Mesendoderm (in vitro differentiated cells): ENCODE results near the gene HMGB1.

Experiments
- DNase-seq: peaks from one replicate; pipeline ENCODE4 v3.0.0; 2013
- H2AK5ac ChIP-seq: 2 replicates; pipeline ENCODE4 v1.6.1; 2013; ENCODE audit warnings: low read length, inconsistent platforms
- H2BK120ac ChIP-seq: 2 replicates; pipeline ENCODE4 v1.6.1; 2013; ENCODE audit warnings: low read depth, mild to moderate bottlenecking, low read length, moderate library complexity, mixed read lengths
- H2BK15ac ChIP-seq: replicated peaks from 2 replicates; pipeline ENCODE4 v1.6.1; 2013; ENCODE audit warnings: low read depth, mild to moderate bottlenecking, moderate library complexity
- H2BK5ac ChIP-seq: 2 replicates; pipeline ENCODE4 v1.6.1; 2013; ENCODE audit warnings: low read length, inconsistent platforms
- H3K18ac ChIP-seq: 2 replicates; pipeline ENCODE4 v1.6.1; 2013; ENCODE audit warnings: mild to moderate bottlenecking, low read length, mixed read lengths
- H3K23ac ChIP-seq: one replicate; pipeline ENCODE4 v1.6.1; 2013; ENCODE audit warnings: low read length
- H3K27ac ChIP-seq: 2 replicates; pipeline ENCODE4 v1.5.1; 2013; ENCODE audit warnings: low read depth, mild to moderate bottlenecking, inconsistent platforms, low read length, moderate library complexity
- H3K27me3 ChIP-seq: 2 replicates; pipeline ENCODE4 v1.6.1; 2013; ENCODE audit warnings: low read length, control low read depth, mild to moderate bottlenecking, inconsistent platforms; ENCODE audit not compliant: insufficient read depth, poor library complexity
- H3K36me3 ChIP-seq: 2 replicates; pipeline ENCODE4 v1.6.1; 2013; ENCODE audit warnings: low read length, inconsistent platforms; ENCODE audit not compliant: control insufficient read depth, insufficient read depth
- H3K4ac ChIP-seq: one replicate; pipeline ENCODE4 v1.6.1; 2013; ENCODE audit warnings: low read depth, mild to moderate bottlenecking, low read length, moderate library complexity
- H3K4me1 ChIP-seq: 2 replicates; pipeline ENCODE4 v1.6.1; 2013; ENCODE audit warnings: low read depth, low read length, inconsistent platforms; ENCODE audit not compliant: control insufficient read depth
- H3K4me2 ChIP-seq: 2 replicates; pipeline ENCODE4 v1.6.1; 2013; ENCODE audit warnings: low read length
- H3K4me3 ChIP-seq: 2 replicates; pipeline ENCODE4 v1.5.1; 2013; ENCODE audit warnings: mild to moderate bottlenecking, low read length
- H3K56ac ChIP-seq: one replicate; pipeline ENCODE4 v1.6.1; 2013; ENCODE audit warnings: low read length
- H3K79me1 ChIP-seq: 2 replicates; pipeline ENCODE4 v1.6.1; 2013; ENCODE audit warnings: low read length, inconsistent platforms
- H3K79me2 ChIP-seq: 2 replicates; pipeline ENCODE4 v1.6.1; 2013; ENCODE audit warnings: mild to moderate bottlenecking, low read length; ENCODE audit not compliant: control insufficient read depth, insufficient read depth
- H3K9ac ChIP-seq: 2 replicates; pipeline ENCODE4 v1.6.1; 2013; ENCODE audit warnings: low read length, inconsistent platforms
- H4K5ac ChIP-seq: one replicate; pipeline ENCODE4 v1.6.1; 2013; ENCODE audit warnings: low read length
- H4K8ac ChIP-seq: one replicate; pipeline ENCODE4 v1.6.1; 2013; ENCODE audit warnings: low read depth, mild to moderate bottlenecking, control low read depth, low read length, moderate library complexity
- WGBS: extraction: QIAGEN DNeasy Blood & Tissue Kit; methylation state at CpG from one replicate; pipeline ENCODE4 v1.1.7; 2013; ENCODE audit warnings: low lambda C conversion rate, missing lambda C conversion rate; ENCODE audit not compliant: insufficient coverage; ENCODE audit errors: extremely low coverage; 5-methylcytosine and 5-hydroxymethylcytosine counted together

The HMGB1 gene

GRCh38 chr13:30502237-30502636 lies 36.5 kb upstream of the HMGB1 start:
- no peaks in the 10 kb centered on the region for H3K79me1 ChIP-seq
- no peak overlapping the region for H3K23ac ChIP-seq
- no peaks in the 10 kb centered on the region for H3K4me1 ChIP-seq
- H3K9ac ChIP-seq = no peak overlapping the region
- H3K4me3 ChIP-seq = no peak overlapping the region
- H2BK120ac ChIP-seq = no peak overlapping the region
- H3K56ac ChIP-seq = no peak overlapping the region
- H3K4me2 ChIP-seq = no peak overlapping the region
- H3K27me3 ChIP-seq = no peaks in the 10 kb centered on the region
- H2BK15ac ChIP-seq = no peak overlapping the region
- no peak overlapping the region for H3K27ac ChIP-seq
- H3K18ac ChIP-seq = no peak overlapping the region
- no peak for DNase-seq
- no peak overlapping the region for H3K4ac ChIP-seq
- H2BK5ac ChIP-seq = no peak overlapping the region
- H3K36me3 ChIP-seq = no peaks in the 10 kb centered on the region
- H2AK5ac ChIP-seq = no peak overlapping the region
- H4K8ac ChIP-seq = no peak overlapping the region
- no peak overlapping the region for H4K5ac ChIP-seq
- H3K79me2 ChIP-seq = no peaks in the 10 kb centered on the region
- no CpG with 5 or more reads among the region's 2 CpGs for WGBS

GRCh38 chr13:30499338-30499737 lies 33.6 kb upstream of the HMGB1 start:
- Histone ChIP-seq H3K36me3 (no peaks in the 10 kb centered on the region), H2BK5ac (no peak overlapping the region), H3K4me2 (no peak overlapping the region), H3K9ac (no peak overlapping the region), H3K79me1 (no peaks in the 10 kb centered on the region), H3K56ac (no peak overlapping the region), H3K27me3 (no peaks in the 10 kb centered on the region), H3K23ac (no peak overlapping the region), H3K4me1 (no peaks in the 10 kb centered on the region), H2BK15ac (no peak overlapping the region), H2AK5ac (no peak overlapping the region), H4K5ac (no peak overlapping the region), H3K4me3 (no peak overlapping the region), H3K27ac (no peak overlapping the region), H2BK120ac (no peak overlapping the region), H3K79me2 (no peaks in the 10 kb centered on the region), H3K18ac (no peak overlapping the region), H3K4ac (no peak overlapping the region), H4K8ac (no peak overlapping the region)
- no CpG with 5 or more reads among the region's 3 CpGs for WGBS
- DNase-seq = no peak

- no CpG with 5 or more reads among the region's 2 CpGs for WGBS
- no peak overlapping the region for H3K9ac ChIP-seq
Measured at GRCh38 chr13:30496147-30496546, 30.4 kb upstream of the HMGB1 start.

GRCh38 chr13:30495746-30496145 lies 30.0 kb upstream of the HMGB1 start:
- Histone ChIP-seq H3K4ac (no peak overlapping the region), H3K23ac (no peak overlapping the region), H3K18ac (no peak overlapping the region), H4K5ac (no peak overlapping the region), H2AK5ac (no peak overlapping the region), H3K79me1 (no peaks in the 10 kb centered on the region), H3K79me2 (no peaks in the 10 kb centered on the region), H2BK120ac (no peak overlapping the region), H3K4me1 (no peaks in the 10 kb centered on the region), H3K4me3 (no peak overlapping the region), H2BK5ac (no peak overlapping the region), H3K56ac (no peak overlapping the region), H3K27me3 (no peaks in the 10 kb centered on the region), H3K36me3 (no peaks in the 10 kb centered on the region), H2BK15ac (no peak overlapping the region), H3K4me2 (no peak overlapping the region), H3K27ac (no peak overlapping the region), H4K8ac (no peak overlapping the region), H3K9ac (no peak overlapping the region)
- DNase-seq = no peak
- WGBS = no CpG with 5 or more reads among the region's 2 CpGs

More at GRCh38 chr13:30496147-30496546, 30.4 kb upstream of the HMGB1 start:
- no peak overlapping the region for H3K27ac ChIP-seq
- no peak overlapping the region for H3K4ac ChIP-seq
- H3K4me2 ChIP-seq = no peak overlapping the region
- no peak overlapping the region for H4K5ac ChIP-seq
- DNase-seq = no peak
- H3K23ac ChIP-seq = no peak overlapping the region
- no peaks in the 10 kb centered on the region for H3K27me3 ChIP-seq
- no peak overlapping the region for H3K4me3 ChIP-seq
- no peak overlapping the region for H4K8ac ChIP-seq
- no peaks in the 10 kb centered on the region for H3K79me2 ChIP-seq
- H2BK15ac ChIP-seq = no peak overlapping the region
- H2BK120ac ChIP-seq = no peak overlapping the region
- H3K79me1 ChIP-seq = no peaks in the 10 kb centered on the region
- H3K56ac ChIP-seq = no peak overlapping the region
- no peaks in the 10 kb centered on the region for H3K36me3 ChIP-seq
- no peak overlapping the region for H2AK5ac ChIP-seq
- no peaks in the 10 kb centered on the region for H3K4me1 ChIP-seq
- H3K18ac ChIP-seq = no peak overlapping the region
- H2BK5ac ChIP-seq = no peak overlapping the region

DNA sequence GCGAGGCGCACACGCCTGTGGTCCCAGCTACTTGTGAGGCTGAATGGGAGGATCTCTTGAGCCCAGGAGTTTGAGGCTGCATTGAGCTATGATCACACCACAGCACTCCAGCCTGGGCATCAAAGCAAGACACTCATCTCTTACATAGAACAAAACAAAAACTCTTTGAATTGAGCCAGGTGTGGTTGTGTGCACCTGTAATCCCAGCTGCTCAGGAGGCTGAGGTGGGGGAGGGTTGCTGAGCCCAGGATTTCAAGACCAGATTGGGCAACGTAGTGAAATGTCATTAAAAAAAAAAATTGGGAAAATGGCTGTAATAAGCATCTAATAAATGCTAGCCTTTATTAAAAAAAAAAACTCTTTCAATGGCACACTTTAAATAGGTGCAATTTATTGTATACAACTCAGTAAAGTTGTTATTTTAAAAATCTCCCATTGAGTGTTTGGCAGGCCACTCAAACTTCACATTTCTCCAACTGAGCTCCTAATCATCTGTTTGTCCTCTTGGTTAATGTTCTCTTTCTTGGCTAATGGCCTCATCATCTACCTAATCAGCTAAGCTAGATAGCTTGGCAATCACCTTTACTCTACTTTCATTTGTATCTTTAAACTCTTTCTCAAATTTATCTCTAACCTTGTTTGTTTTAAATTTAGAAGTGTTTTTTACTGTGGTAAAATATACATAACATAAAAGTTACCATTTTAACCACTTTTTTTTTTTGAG lies 28.1 kb upstream of the HMGB1 start:
- Histone ChIP-seq H3K56ac (no peak overlapping the region), H3K23ac (no peak overlapping the region), H3K4me1 (no peaks in the 10 kb centered on the region), H3K79me1 (no peaks in the 10 kb centered on the region), H3K27ac (no peak overlapping the region), H2BK15ac (no peak overlapping the region), H3K4ac (no peak overlapping the region), H3K79me2 (no peaks in the 10 kb centered on the region), H3K36me3 (no peaks in the 10 kb centered on the region), H4K5ac (no peak overlapping the region), H2BK5ac (no peak overlapping the region), H3K18ac (no peak overlapping the region), H2BK120ac (no peak overlapping the region), H3K4me2 (no peak overlapping the region), H2AK5ac (no peak overlapping the region), H3K9ac (no peak overlapping the region), H3K27me3 (no peaks in the 10 kb centered on the region), H4K8ac (no peak overlapping the region), H3K4me3 (no peak overlapping the region)
- DNase-seq = no peak
- no CpG with 5 or more reads among the region's 4 CpGs for WGBS

DNA sequence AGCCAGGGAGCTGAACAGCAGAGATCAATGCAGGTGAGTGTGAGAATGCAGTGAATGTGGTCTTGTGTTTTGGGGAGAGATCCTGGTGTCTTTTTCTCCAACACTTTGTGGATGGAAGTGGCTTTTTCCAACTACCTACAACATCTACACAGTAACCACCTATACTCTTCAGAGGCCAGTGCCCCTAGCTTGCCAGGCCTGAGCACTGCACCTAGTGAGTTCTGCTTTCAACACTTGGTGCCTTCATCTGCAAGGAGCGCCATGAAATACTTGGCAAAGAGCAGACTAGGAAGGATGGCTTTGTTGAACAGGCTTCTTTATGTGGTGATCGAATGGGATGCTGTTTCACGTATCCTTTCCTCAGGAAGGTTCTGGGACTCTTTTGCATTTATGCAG lies 21.3 kb upstream of the HMGB1 start:
- H3K79me1 ChIP-seq = no peaks in the 10 kb centered on the region
- H3K4ac ChIP-seq = no peak overlapping the region
- no peaks in the 10 kb centered on the region for H3K27me3 ChIP-seq
- no peaks in the 10 kb centered on the region for H3K79me2 ChIP-seq
- H3K56ac ChIP-seq = no peak overlapping the region
- no peak overlapping the region for H2BK15ac ChIP-seq
- H4K8ac ChIP-seq = no peak overlapping the region
- no peaks in the 10 kb centered on the region for H3K36me3 ChIP-seq
- H3K4me2 ChIP-seq = no peak overlapping the region
- no CpG with 5 or more reads among the region's 3 CpGs for WGBS
- H2AK5ac ChIP-seq = no peak overlapping the region
- no peak overlapping the region for H3K18ac ChIP-seq
- H3K9ac ChIP-seq = no peak overlapping the region
- H2BK5ac ChIP-seq = no peak overlapping the region
- H2BK120ac ChIP-seq = no peak overlapping the region
- no peak overlapping the region for H4K5ac ChIP-seq
- H3K4me3 ChIP-seq = no peak overlapping the region
- H3K4me1 ChIP-seq = peaks cover 2% of the 10 kb centered on the region
- H3K23ac ChIP-seq = no peak overlapping the region
- DNase-seq = no peak
- no peak overlapping the region for H3K27ac ChIP-seq
